A549 (cell line): ENCODE results near the gene RARB. TPM values are rescaled to one million over a fixed set of nuclear protein-coding genes. Genes with fewer than 3 reads are reported as not detected.

Experiments
- ATAC-seq, 2 experiments: fragments of 200-7000 bp in 1 of 2; fragments of >200 bp in 1 of 2; cut with Nextera tagmentation in 1 of 2; cut with Tn5 transposase in 1 of 2; 3 replicates each; pipeline versions ENCODE4 v1.8.0 to v1.9.1; 2018 to 2020; ENCODE audit warnings: mild to moderate bottlenecking in 1 of 2, moderate library complexity in 1 of 2
- CTCF ChIA-PET: fragments of 300-600 bp; sonication (Branson Sonifier 250); formaldehyde crosslinking; extraction: SDS; loops from one replicate; lab custom pipeline; 2021; ENCODE audit warnings: antibody characterized with exemption, inconsistent platforms; lab: Yijun Ruan, JAX
- POLR2A ChIA-PET: fragments of 350-600 bp; formaldehyde crosslinking; extraction: SDS; loops from one replicate; lab custom pipeline; 2021; ENCODE audit warnings: antibody characterized with exemption, inconsistent platforms; lab: Yijun Ruan, JAX
- DNase-seq, 2 experiments: peaks; one replicate each; pipeline versions ENCODE4 v3.0.0 to v3.0.0-alpha.2; 2011 to 2016; ENCODE audit warnings: low read depth in 1 of 2, low spot score in 1 of 2
- FAIRE-seq: peaks from 2 replicates; lab custom pipeline; 2011; peaks lifted over from hg19 to GRCh38; lab: Jason Lieb, UNC
- H3K27ac ChIP-seq, 2 experiments: fragments of >200 bp; sonication (Bioruptor Twin); formaldehyde crosslinking; 3 replicates each; pipeline ENCODE4 v1.5.1; 2016 to 2017
- H3K4me1 ChIP-seq: fragments of >200 bp; sonication (Bioruptor Twin); formaldehyde crosslinking; 3 replicates; pipeline ENCODE4 v1.6.1; 2016
- H3K4me2 ChIP-seq: fragments of >200 bp; sonication (Bioruptor Twin); formaldehyde crosslinking; 3 replicates; pipeline ENCODE4 v1.6.1; 2016
- H3K4me3 ChIP-seq: fragments of >200 bp; sonication (Bioruptor Twin); formaldehyde crosslinking; 3 replicates; pipeline ENCODE4 v1.5.1; 2016
- H3K9me3 ChIP-seq: fragments of >200 bp; sonication (Bioruptor Twin); formaldehyde crosslinking; 3 replicates; pipeline ENCODE4 v1.6.1; 2016
- BHLHE40 ChIP-seq: IDR thresholded peaks from 2 replicates; pipeline ENCODE4 v1.6.1; 2012; ENCODE audit warnings: low read depth, low read length, inconsistent platforms
- CEBPB ChIP-seq, 2 experiments: fragments of >200 bp in 1 of 2; sonication (Bioruptor Twin) in 1 of 2; formaldehyde crosslinking in 1 of 2; IDR thresholded peaks; 2 replicates each; pipeline ENCODE4 v1.6.1; 2012 to 2016
- CHD2 ChIP-seq: fragments of 150-350 bp; IDR thresholded peaks from 2 replicates; pipeline ENCODE4 v1.6.1; 2014; ENCODE audit warnings: low read length; ENCODE audit not compliant: partially characterized antibody
- EP300 ChIP-seq, 2 experiments: fragments of >200 bp; sonication (Bioruptor Twin); formaldehyde crosslinking; IDR thresholded peaks; 2 replicates in 1 of 2; 3 replicates in 1 of 2; pipeline ENCODE4 v1.6.1; 2016 to 2017
- FOSB ChIP-seq: fragments of 250-450 bp; sonication (Bioruptor Pico); IDR thresholded peaks from 2 replicates; pipeline ENCODE4 v1.5.0; 2020; ENCODE audit warnings: mild to moderate bottlenecking, moderate library complexity
- FOSL2 ChIP-seq, 2 experiments: fragments of 450-650 bp in 1 of 2; fragments of >200 bp in 1 of 2; sonication (Bioruptor Twin) in 1 of 2; formaldehyde crosslinking; IDR thresholded peaks; 2 replicates each; pipeline versions ENCODE4 v1.5.0 to v1.6.1; 2016 to 2020; ENCODE audit warnings: mild to moderate bottlenecking in 1 of 2, moderate library complexity in 1 of 2
- FOXS1 ChIP-seq: fragments of 250-450 bp; sonication (Bioruptor Pico); IDR thresholded peaks from 2 replicates; pipeline ENCODE4 v1.5.0; 2020; ENCODE audit warnings: mild to moderate bottlenecking, moderate library complexity
- GATA3 ChIP-seq: IDR thresholded peaks from 2 replicates; pipeline ENCODE4 v1.6.1; 2012; ENCODE audit warnings: borderline replicate concordance
- HDAC2 ChIP-seq: fragments of 200-600 bp; sonication (generic); IDR thresholded peaks from 2 replicates; pipeline ENCODE4 v1.6.1; 2016
- HES2 ChIP-seq: fragments of >200 bp; sonication (Bioruptor Twin); formaldehyde crosslinking; IDR thresholded peaks from 2 replicates; pipeline ENCODE4 v1.6.1; 2016
- HEYL ChIP-seq: fragments of 250-450 bp; sonication (Bioruptor Pico); IDR thresholded peaks from 2 replicates; pipeline ENCODE4 v1.8.0; 2021; ENCODE audit warnings: mild to moderate bottlenecking, moderate library complexity
- HOXB13 ChIP-seq: fragments of 250-450 bp; sonication (Bioruptor Pico); IDR thresholded peaks from 2 replicates; pipeline ENCODE4 v1.5.0; 2020; ENCODE audit warnings: low read depth, mild to moderate bottlenecking, moderate library complexity
- KDM5A ChIP-seq: fragments of 200-600 bp; sonication (generic); IDR thresholded peaks from 2 replicates; pipeline ENCODE4 v1.6.1; 2016; ENCODE audit warnings: antibody characterized with exemption, mild to moderate bottlenecking
- PBX3 ChIP-seq: IDR thresholded peaks from 2 replicates; pipeline ENCODE4 v1.6.1; 2012
- PHF8 ChIP-seq: fragments of 200-600 bp; sonication (generic); IDR thresholded peaks from 2 replicates; pipeline ENCODE4 v1.6.1; 2016; ENCODE audit warnings: low read depth, mild to moderate bottlenecking, antibody characterized with exemption, moderate library complexity, borderline replicate concordance
- POLR2A ChIP-seq: IDR thresholded peaks from 2 replicates; pipeline ENCODE4 v1.6.1; 2012; ENCODE audit warnings: mild to moderate bottlenecking, low read length
- RFX5 ChIP-seq: fragments of 450-650 bp; IDR thresholded peaks from 2 replicates; pipeline ENCODE4 v1.7.1; 2014; ENCODE audit warnings: antibody characterized with exemption, mild to moderate bottlenecking, moderate library complexity
- SMC3 ChIP-seq: fragments of >200 bp; sonication (Bioruptor Twin); formaldehyde crosslinking; IDR thresholded peaks from 3 replicates; pipeline ENCODE4 v1.6.1; 2018; ENCODE audit warnings: inconsistent platforms
- SREBF2 ChIP-seq: fragments of 450-650 bp; IDR thresholded peaks from 2 replicates; pipeline ENCODE4 v1.6.1; 2014; ENCODE audit warnings: mild to moderate bottlenecking, moderate library complexity
- TFCP2L1 ChIP-seq: fragments of 250-450 bp; sonication (Bioruptor Pico); IDR thresholded peaks from 2 replicates; pipeline ENCODE4 v1.5.0; 2021; ENCODE audit warnings: mild to moderate bottlenecking
- USF2 ChIP-seq: fragments of 450-650 bp; IDR thresholded peaks from 2 replicates; pipeline ENCODE4 v1.6.1; 2014; ENCODE audit warnings: antibody characterized with exemption
- ZC3H11A ChIP-seq: fragments of 450-650 bp; IDR thresholded peaks from 2 replicates; pipeline ENCODE4 v1.6.1; 2014; ENCODE audit warnings: antibody characterized with exemption, mild to moderate bottlenecking
- ZFP36 ChIP-seq: fragments of 450-650 bp; IDR thresholded peaks from 2 replicates; pipeline ENCODE4 v1.6.1; 2014; ENCODE audit warnings: borderline replicate concordance; ENCODE audit not compliant: partially characterized antibody
- ZSCAN20 ChIP-seq: fragments of 250-450 bp; sonication (Bioruptor Pico); IDR thresholded peaks from 2 replicates; pipeline ENCODE4 v1.8.0; 2022; ENCODE audit warnings: mild to moderate bottlenecking, moderate library complexity
- WGBS: methylation state at CpG from one replicate; pipeline ENCODE4 v1.1.6; 2017; ENCODE audit errors: missing lambda C conversion rate; 5-methylcytosine and 5-hydroxymethylcytosine counted together
- polyA plus RNA-seq, 4 experiments: library from polyadenylated mRNA; depleted of rRNA in 3 of 4; stranded (reverse); fragments of >200 nt; fragmentation: RNase III in 1 of 4; extraction: RNeasy Plus Mini Kit Qiagen cat#74134 plus additional on column Dnase treatment in 1 of 4; gene quantifications; 2 replicates in 3 of 4; 3 replicates in 1 of 4; pipeline ENCODE4 v1.2.3, GENCODE V29; 2011 to 2017
- TF ChIP-seq, protein P1 (sequence below): fragments of >200 bp; sonication (Bioruptor Twin); formaldehyde crosslinking; IDR thresholded peaks from 3 replicates; pipeline ENCODE4 v1.5.1; 2016
- TF ChIP-seq, protein P2 (sequence below): fragments of 200-600 bp; sonication (generic); IDR thresholded peaks from 2 replicates; pipeline ENCODE4 v1.6.1; 2016; ENCODE audit warnings: antibody characterized with exemption, mild to moderate bottlenecking, moderate library complexity
- TF ChIP-seq, protein P3 (sequence below): fragments of 250-450 bp; sonication (Bioruptor Pico); IDR thresholded peaks from 2 replicates; pipeline ENCODE4 v1.5.0; 2021; ENCODE audit warnings: mild to moderate bottlenecking, moderate library complexity, borderline replicate concordance

RARB gene
- polyA plus RNA-seq, 2 of the 4 experiments (the other 2 are of a cell fraction) = 24.5 to 30.8 TPM

- CTCF ChIA-PET = interaction anchor here (1.3 to 1.9 kb wide), 2 partner anchors 13 to 19 kb away, joined by 3 to 4 read pairs; no protein-coding TSS in a partner anchor
- ATAC-seq (no peak), DNase-seq (no peak), FAIRE-seq (no peak)
- POLR2A ChIA-PET = no interaction called here
- Histone ChIP-seq H3K4me2 (no peak overlapping the region), H3K27ac (no peak overlapping the region; a peak in 1 of 6 replicates), H3K4me1 (peaks cover 50% of the 10 kb centered on the region), H3K9me3 (no peaks in the 10 kb centered on the region), H3K4me3 (no peak overlapping the region)
- TF ChIP-seq PHF8 (no peak), USF2 (no peak), BHLHE40 (no peak), TFCP2L1 (CRISPR knock-in tag) (no peak), CEBPB (IDR thresholded peaks at IDR 0.05) (no peak), CHD2 (no peak), FOSB (no peak), HDAC2 (no peak), HES2 (no peak)
- TF ChIP-seq, protein P1, sequence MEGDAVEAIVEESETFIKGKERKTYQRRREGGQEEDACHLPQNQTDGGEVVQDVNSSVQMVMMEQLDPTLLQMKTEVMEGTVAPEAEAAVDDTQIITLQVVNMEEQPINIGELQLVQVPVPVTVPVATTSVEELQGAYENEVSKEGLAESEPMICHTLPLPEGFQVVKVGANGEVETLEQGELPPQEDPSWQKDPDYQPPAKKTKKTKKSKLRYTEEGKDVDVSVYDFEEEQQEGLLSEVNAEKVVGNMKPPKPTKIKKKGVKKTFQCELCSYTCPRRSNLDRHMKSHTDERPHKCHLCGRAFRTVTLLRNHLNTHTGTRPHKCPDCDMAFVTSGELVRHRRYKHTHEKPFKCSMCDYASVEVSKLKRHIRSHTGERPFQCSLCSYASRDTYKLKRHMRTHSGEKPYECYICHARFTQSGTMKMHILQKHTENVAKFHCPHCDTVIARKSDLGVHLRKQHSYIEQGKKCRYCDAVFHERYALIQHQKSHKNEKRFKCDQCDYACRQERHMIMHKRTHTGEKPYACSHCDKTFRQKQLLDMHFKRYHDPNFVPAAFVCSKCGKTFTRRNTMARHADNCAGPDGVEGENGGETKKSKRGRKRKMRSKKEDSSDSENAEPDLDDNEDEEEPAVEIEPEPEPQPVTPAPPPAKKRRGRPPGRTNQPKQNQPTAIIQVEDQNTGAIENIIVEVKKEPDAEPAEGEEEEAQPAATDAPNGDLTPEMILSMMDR = no peak
- TF ChIP-seq, protein P2, sequence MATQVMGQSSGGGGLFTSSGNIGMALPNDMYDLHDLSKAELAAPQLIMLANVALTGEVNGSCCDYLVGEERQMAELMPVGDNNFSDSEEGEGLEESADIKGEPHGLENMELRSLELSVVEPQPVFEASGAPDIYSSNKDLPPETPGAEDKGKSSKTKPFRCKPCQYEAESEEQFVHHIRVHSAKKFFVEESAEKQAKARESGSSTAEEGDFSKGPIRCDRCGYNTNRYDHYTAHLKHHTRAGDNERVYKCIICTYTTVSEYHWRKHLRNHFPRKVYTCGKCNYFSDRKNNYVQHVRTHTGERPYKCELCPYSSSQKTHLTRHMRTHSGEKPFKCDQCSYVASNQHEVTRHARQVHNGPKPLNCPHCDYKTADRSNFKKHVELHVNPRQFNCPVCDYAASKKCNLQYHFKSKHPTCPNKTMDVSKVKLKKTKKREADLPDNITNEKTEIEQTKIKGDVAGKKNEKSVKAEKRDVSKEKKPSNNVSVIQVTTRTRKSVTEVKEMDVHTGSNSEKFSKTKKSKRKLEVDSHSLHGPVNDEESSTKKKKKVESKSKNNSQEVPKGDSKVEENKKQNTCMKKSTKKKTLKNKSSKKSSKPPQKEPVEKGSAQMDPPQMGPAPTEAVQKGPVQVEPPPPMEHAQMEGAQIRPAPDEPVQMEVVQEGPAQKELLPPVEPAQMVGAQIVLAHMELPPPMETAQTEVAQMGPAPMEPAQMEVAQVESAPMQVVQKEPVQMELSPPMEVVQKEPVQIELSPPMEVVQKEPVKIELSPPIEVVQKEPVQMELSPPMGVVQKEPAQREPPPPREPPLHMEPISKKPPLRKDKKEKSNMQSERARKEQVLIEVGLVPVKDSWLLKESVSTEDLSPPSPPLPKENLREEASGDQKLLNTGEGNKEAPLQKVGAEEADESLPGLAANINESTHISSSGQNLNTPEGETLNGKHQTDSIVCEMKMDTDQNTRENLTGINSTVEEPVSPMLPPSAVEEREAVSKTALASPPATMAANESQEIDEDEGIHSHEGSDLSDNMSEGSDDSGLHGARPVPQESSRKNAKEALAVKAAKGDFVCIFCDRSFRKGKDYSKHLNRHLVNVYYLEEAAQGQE = no peak
- 82% methylated on average over 2 of the region's 2 CpGs for WGBS
These were observed 32.7 kb downstream of the RARB start for GRCh38 chr3:25460751-25461150.

- no peaks in the 10 kb centered on the region for H3K9me3 ChIP-seq
- H3K4me2 ChIP-seq = no peak overlapping the region
- FAIRE-seq (no peak), DNase-seq (no peak), ATAC-seq (no peak)
- H3K4me3 ChIP-seq = no peak overlapping the region
- no peak overlapping the region for H3K27ac ChIP-seq
- peaks cover 39% of the 10 kb centered on the region for H3K4me1 ChIP-seq
- 91% methylated on average over 3 of the region's 3 CpGs for WGBS
- CTCF ChIA-PET = interaction anchor here (1.9 kb wide), 1 partner anchor 11 kb away, joined by 4 read pairs; no protein-coding TSS in a partner anchor
- POLR2A ChIA-PET = no interaction called here
- no peak for TF ChIP-seq HEYL (CRISPR knock-in tag)
- TF ChIP-seq SMC3 = no peak
- TF ChIP-seq, protein P3, sequence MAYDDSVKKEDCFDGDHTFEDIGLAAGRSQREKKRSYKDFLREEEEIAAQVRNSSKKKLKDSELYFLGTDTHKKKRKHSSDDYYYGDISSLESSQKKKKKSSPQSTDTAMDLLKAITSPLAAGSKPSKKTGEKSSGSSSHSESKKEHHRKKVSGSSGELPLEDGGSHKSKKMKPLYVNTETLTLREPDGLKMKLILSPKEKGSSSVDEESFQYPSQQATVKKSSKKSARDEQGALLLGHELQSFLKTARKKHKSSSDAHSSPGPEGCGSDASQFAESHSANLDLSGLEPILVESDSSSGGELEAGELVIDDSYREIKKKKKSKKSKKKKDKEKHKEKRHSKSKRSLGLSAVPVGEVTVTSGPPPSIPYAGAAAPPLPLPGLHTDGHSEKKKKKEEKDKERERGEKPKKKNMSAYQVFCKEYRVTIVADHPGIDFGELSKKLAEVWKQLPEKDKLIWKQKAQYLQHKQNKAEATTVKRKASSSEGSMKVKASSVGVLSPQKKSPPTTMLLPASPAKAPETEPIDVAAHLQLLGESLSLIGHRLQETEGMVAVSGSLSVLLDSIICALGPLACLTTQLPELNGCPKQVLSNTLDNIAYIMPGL (CRISPR knock-in tag) = no peak
- TF ChIP-seq GATA3 = no peak
- no peak for TF ChIP-seq ZFP36
- TF ChIP-seq HOXB13 = no peak
- no peak for TF ChIP-seq EP300 (IDR thresholded peaks at IDR 0.05)
- TF ChIP-seq FOSL2 (IDR thresholded peaks at IDR 0.05) = no peak
- no peak for TF ChIP-seq FOSL2 (CRISPR knock-in tag; IDR thresholded peaks at IDR 0.05)
- TF ChIP-seq, protein P1 = no peak
- TF ChIP-seq POLR2A = no peak
- TF ChIP-seq SREBF2 = no peak
- TF ChIP-seq FOSB = no peak
- TF ChIP-seq ZC3H11A = no peak
- TF ChIP-seq ZSCAN20 (CRISPR knock-in tag) = no peak
- TF ChIP-seq KDM5A = no peak
- TF ChIP-seq PBX3 = no peak
- TF ChIP-seq FOXS1 = no peak
- TF ChIP-seq RFX5 = no peak
These were observed 33.9 kb downstream of the RARB start for GRCh38 chr3:25461946-25462345.
